PC-9 (cell line): Measurements from ENCODE around the gene STYXL1.

Source experiments
- CTCF ChIP-seq: fragments of 200-600 bp; sonication (generic); conservative IDR thresholded peaks from 2 replicates; pipeline ENCODE4 v1.6.1; 2017; ENCODE audit warnings: mixed run types, antibody characterized with exemption, mild to moderate bottlenecking, moderate library complexity
- EZH2 ChIP-seq: fragments of 200-600 bp; sonication (generic); IDR thresholded peaks from 2 replicates; pipeline ENCODE4 v1.8.0; 2017; ENCODE audit warnings: antibody characterized with exemption, low read depth

GRCh38 chr7:75967487-75967997, 80.3 kb downstream of the STYXL1 start:
- TF ChIP-seq CTCF (no peak), EZH2 (no peak)
